ENCODE results near the gene DIAPH3. TPM values are rescaled to one million over a fixed set of nuclear protein-coding genes. Genes with fewer than 3 reads are reported as not detected.

DIAPH3 gene
- total and polyA plus RNA-seq, 10 donors: 0.07 to 4.1 (median 1.4) TPM

DNA sequence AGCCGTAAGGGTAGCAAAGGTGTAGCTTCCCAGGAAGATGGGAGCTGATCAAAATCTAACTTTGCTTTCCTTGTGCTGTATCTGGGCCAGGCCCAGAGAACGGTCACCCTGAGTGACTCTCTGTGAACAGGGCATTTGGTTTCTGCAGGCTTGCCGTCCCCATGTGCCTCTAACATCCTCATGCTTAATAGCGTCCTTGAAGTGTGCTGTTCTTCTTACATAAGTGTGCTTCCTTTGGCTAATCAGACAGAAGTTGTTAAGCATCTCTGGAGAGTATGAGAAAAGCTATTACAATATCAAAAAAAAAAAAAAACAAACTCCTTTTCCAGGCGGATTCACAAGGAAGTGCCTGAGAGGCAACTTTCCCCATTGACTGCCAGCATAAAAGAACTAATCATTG, 503.7 kb downstream of the DIAPH3 start:
- WGBS, 5 donors: 88 to 92% (median 89%) methylated on average over 5 of the region's 5 CpGs
- H3K27ac ChIP-seq: no peak overlapping the region

DNA sequence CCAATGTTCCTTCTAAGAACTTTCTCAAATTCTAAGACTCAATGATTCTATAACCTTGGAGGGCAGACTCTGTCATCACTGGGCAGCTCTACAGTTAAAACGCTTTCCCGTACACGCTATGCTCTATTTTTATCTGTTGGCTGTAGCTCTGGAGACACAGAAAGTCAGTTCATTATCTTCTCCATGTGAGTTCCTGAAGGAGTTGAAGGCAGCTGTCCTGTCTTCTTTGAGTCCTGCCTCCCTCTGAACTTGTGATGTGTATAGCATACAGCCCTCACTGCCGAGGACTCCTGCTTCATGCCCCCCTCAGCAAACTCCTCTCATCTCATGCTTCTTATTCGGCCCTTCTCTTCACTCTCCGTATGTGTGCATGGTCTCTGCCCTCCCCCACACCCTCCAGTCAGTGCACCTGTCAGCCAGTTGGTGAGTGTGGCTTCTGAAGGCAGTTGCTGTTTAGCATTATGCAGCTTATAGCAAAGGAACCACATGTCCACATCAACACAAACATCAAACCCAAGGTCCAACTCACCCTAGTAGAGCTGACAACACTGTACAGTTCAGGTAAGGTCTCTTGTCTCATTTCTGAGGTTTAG, 504.9 kb downstream of the DIAPH3 start:
- Histone ChIP-seq H3K27me3 (replicated peaks in 1 of 7) (no peaks in the 10 kb centered on the region), H3K9me3 (no peaks in the 10 kb centered on the region), H3K4me3 (no peak overlapping the region), H3K36me3 (no peaks in the 10 kb centered on the region), H3K27ac (no peak overlapping the region), H3K4me1 (no peaks in the 10 kb centered on the region)
- TF ChIP-seq POLR2AphosphoS5 (IDR thresholded peaks at IDR 0.05): no peak
- TF ChIP-seq, protein P1, sequence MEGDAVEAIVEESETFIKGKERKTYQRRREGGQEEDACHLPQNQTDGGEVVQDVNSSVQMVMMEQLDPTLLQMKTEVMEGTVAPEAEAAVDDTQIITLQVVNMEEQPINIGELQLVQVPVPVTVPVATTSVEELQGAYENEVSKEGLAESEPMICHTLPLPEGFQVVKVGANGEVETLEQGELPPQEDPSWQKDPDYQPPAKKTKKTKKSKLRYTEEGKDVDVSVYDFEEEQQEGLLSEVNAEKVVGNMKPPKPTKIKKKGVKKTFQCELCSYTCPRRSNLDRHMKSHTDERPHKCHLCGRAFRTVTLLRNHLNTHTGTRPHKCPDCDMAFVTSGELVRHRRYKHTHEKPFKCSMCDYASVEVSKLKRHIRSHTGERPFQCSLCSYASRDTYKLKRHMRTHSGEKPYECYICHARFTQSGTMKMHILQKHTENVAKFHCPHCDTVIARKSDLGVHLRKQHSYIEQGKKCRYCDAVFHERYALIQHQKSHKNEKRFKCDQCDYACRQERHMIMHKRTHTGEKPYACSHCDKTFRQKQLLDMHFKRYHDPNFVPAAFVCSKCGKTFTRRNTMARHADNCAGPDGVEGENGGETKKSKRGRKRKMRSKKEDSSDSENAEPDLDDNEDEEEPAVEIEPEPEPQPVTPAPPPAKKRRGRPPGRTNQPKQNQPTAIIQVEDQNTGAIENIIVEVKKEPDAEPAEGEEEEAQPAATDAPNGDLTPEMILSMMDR (IDR thresholded peaks at IDR 0.05 in 8 of 11, conservative IDR thresholded peaks at IDR 0.05 in 3 of 11): no peak
- no peak for TF ChIP-seq POLR2A (IDR thresholded peaks at IDR 0.05)
- WGBS, 5 donors: 86 to 93% (median 91%) methylated on average over 6 of the region's 6 CpGs
- intact Hi-C loops (cut with DNase I; ENCODE audit: low total_unique reads): no loop called here
- no peak for DNase-seq

More for the DNA sequence above, 503.7 kb downstream of the DIAPH3 start:
- no peak for DNase-seq
- Histone ChIP-seq H3K27me3 (replicated peaks in 1 of 7) (no peaks in the 10 kb centered on the region), H3K9me3 (no peaks in the 10 kb centered on the region), H3K36me3 (no peaks in the 10 kb centered on the region), H3K4me1 (no peaks in the 10 kb centered on the region), H3K4me3 (no peak overlapping the region)
- intact Hi-C loops (cut with DNase I; ENCODE audit: low total_unique reads): no loop called here
- TF ChIP-seq, protein P1 (IDR thresholded peaks at IDR 0.05 in 8 of 11, conservative IDR thresholded peaks at IDR 0.05 in 3 of 11): no peak
- TF ChIP-seq POLR2A (IDR thresholded peaks at IDR 0.05) (no peak), POLR2AphosphoS5 (IDR thresholded peaks at IDR 0.05) (no peak)

DNA sequence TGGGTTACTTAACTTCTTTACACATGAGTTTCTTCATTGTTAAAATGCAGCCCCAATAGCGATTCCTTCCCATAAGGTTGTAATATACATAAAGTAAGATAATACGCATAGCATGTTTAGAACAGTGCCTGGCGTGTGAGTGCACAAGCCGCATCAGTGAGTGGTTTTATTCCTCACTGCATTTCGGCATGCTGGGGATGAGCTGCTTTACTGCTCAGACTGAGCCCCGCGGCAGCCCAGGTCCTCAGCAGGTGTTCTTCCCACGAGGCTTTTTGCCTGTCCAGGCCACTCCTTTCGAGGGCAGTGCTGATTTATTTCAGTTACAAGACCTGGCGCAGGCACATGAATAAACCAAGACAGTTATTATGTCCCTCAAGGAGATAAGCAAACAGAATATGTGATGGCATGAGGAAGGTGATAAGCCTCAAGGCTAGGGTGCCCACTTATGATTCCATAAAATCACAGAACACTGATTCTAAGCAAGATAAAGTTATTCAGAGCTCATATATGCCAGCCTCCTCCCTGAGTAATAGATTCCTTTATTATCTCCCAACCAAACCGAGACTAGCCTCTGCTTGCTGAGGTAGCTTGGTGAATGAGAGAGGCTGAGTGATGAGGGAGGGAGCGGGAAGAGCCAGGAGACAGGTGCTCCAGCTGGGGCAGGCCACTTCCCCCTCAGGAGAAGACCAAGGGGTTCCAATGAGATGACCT, 505.5 kb downstream of the DIAPH3 start:
- no peaks in the 10 kb centered on the region for H3K4me1 ChIP-seq
- WGBS, 5 donors: 87 to 92% (median 88%) methylated on average over 12 of the region's 12 CpGs
- no peaks in the 10 kb centered on the region for H3K36me3 ChIP-seq
- DNase-seq: no peak
- H3K9me3 ChIP-seq: no peaks in the 10 kb centered on the region
- no peaks in the 10 kb centered on the region for H3K27me3 ChIP-seq (replicated peaks in 1 of 7)
- TF ChIP-seq, protein P1 (IDR thresholded peaks at IDR 0.05 in 8 of 11, conservative IDR thresholded peaks at IDR 0.05 in 3 of 11): no peak
- TF ChIP-seq POLR2A (IDR thresholded peaks at IDR 0.05) (no peak), POLR2AphosphoS5 (IDR thresholded peaks at IDR 0.05) (no peak)
- H3K4me3 ChIP-seq: no peak overlapping the region
- intact Hi-C loops (cut with DNase I; ENCODE audit: low total_unique reads): no loop called here
- H3K27ac ChIP-seq: no peak overlapping the region

DNA sequence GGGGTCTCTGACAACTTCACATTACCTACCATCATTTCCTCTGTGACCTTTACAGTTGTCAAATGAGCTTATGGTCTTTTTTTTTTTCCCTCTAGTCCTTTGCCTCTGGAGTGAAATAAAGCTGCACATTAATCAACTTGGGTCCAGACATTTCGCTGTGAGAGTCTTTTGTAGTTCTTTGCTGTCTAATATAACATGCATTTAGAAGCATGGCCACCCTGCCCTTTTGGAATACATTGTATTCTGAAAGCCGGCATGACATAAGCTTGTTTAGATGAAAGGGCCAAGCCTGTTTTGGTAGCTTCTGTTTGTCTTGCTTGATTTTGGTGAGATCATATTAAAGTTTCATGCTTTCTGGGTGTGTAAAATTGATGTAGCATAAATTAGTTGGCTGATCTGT, 509.8 kb downstream of the DIAPH3 start:
- Histone ChIP-seq H3K27me3 (replicated peaks in 1 of 7) (no peaks in the 10 kb centered on the region), H3K9me3 (no peaks in the 10 kb centered on the region), H3K36me3 (no peaks in the 10 kb centered on the region), H3K4me3 (no peak overlapping the region), H3K4me1 (no peaks in the 10 kb centered on the region), H3K27ac (no peak overlapping the region)
- intact Hi-C loops (cut with DNase I; ENCODE audit: low total_unique reads): no loop called here
- WGBS, 5 donors: 84 to 93% (median 89%) methylated on average over 2 of the region's 2 CpGs
- no peak for DNase-seq
- no peak for TF ChIP-seq POLR2A (IDR thresholded peaks at IDR 0.05)
- TF ChIP-seq, protein P1 (IDR thresholded peaks at IDR 0.05 in 8 of 11, conservative IDR thresholded peaks at IDR 0.05 in 3 of 11): no peak
- no peak for TF ChIP-seq POLR2AphosphoS5 (IDR thresholded peaks at IDR 0.05)

Data from spleen (tissue), 11 donors.